MM.1S (cell line): Measurements from ENCODE around the gene KCNG4.

ENCODE experiments used
- DNase-seq: peaks from one replicate; pipeline ENCODE4 v3.0.0-alpha.2; 2015
- H2AFZ ChIP-seq: fragments of 300-600 bp; sonication (generic); 2 replicates; pipeline ENCODE4 v1.6.0; 2016; ENCODE audit warnings: antibody characterized with exemption, low read length
- H3F3A ChIP-seq: fragments of 300-600 bp; sonication (generic); 2 replicates; pipeline ENCODE4 v1.6.1; 2016; ENCODE audit warnings: mild to moderate bottlenecking, antibody characterized with exemption, low read length, moderate library complexity, mixed read lengths; ENCODE audit not compliant: insufficient read depth
- H3K27ac ChIP-seq: fragments of 300-600 bp; sonication (generic); 2 replicates; pipeline ENCODE4 v1.5.1; 2016; ENCODE audit warnings: mild to moderate bottlenecking, low read length
- H3K27me3 ChIP-seq: fragments of 300-600 bp; sonication (generic); replicated peaks from 2 replicates; pipeline ENCODE4 v1.6.0; 2016; ENCODE audit warnings: low read length; ENCODE audit not compliant: insufficient read depth
- H3K36me3 ChIP-seq: fragments of 300-600 bp; sonication (generic); replicated peaks from 2 replicates; pipeline ENCODE4 v1.6.1; 2016; ENCODE audit warnings: mild to moderate bottlenecking, low read length, mixed read lengths; ENCODE audit not compliant: insufficient read depth
- H3K4me1 ChIP-seq: fragments of 300-600 bp; sonication (generic); 2 replicates; pipeline ENCODE4 v1.6.1; 2016; ENCODE audit warnings: low read length, mixed read lengths
- H3K4me2 ChIP-seq: fragments of 300-600 bp; sonication (generic); 2 replicates; pipeline ENCODE4 v1.6.0; 2016; ENCODE audit warnings: low read depth, low read length
- H3K4me3 ChIP-seq: fragments of 300-600 bp; sonication (generic); 2 replicates; pipeline ENCODE4 v1.5.1; 2016; ENCODE audit warnings: low read length, mixed read lengths
- H3K79me2 ChIP-seq: fragments of 300-600 bp; sonication (generic); 2 replicates; pipeline ENCODE4 v1.6.1; 2016; ENCODE audit warnings: mixed run types, low read length, mixed read lengths
- H3K9ac ChIP-seq: fragments of 300-600 bp; sonication (generic); 2 replicates; pipeline ENCODE4 v1.6.1; 2016; ENCODE audit warnings: low read length, mixed read lengths
- H3K9me2 ChIP-seq: fragments of 300-600 bp; sonication (generic); replicated peaks from 2 replicates; pipeline ENCODE4 v1.6.1; 2016; ENCODE audit warnings: mild to moderate bottlenecking, low read length, mixed read lengths; ENCODE audit not compliant: insufficient read depth
- H3K9me3 ChIP-seq: fragments of 300-600 bp; sonication (generic); replicated peaks from 2 replicates; pipeline ENCODE4 v1.6.1; 2016; ENCODE audit warnings: mild to moderate bottlenecking, low read length, mixed read lengths; ENCODE audit not compliant: insufficient read depth
- H4K20me1 ChIP-seq: fragments of 300-600 bp; sonication (generic); 2 replicates; pipeline ENCODE4 v1.6.1; 2016; ENCODE audit warnings: mild to moderate bottlenecking, low read length, moderate library complexity, mixed read lengths; ENCODE audit not compliant: insufficient read depth
- CTCF ChIP-seq: fragments of 300-600 bp; sonication (generic); IDR thresholded peaks from 2 replicates; pipeline ENCODE4 v1.5.1; 2016; ENCODE audit warnings: antibody characterized with exemption, low read length, mixed read lengths
- EZH2 ChIP-seq: fragments of 300-600 bp; sonication (generic); optimal IDR thresholded peaks from 2 replicates; pipeline ENCODE3; 2017; ENCODE audit warnings: low read depth, mild to moderate bottlenecking, antibody characterized with exemption, low read length, mixed read lengths
- EZH2phosphoT487 ChIP-seq: fragments of 300-600 bp; sonication (generic); IDR thresholded peaks from 2 replicates; pipeline ENCODE4 v1.6.1; 2018; ENCODE audit warnings: antibody characterized with exemption, low read length

The KCNG4 gene

GRCh38 chr16:84262031-84262430 is 22.2 kb upstream of the KCNG4 start:
- Histone ChIP-seq H2AFZ (no peak overlapping the region), H3K9me2 (no peaks in the 10 kb centered on the region), H3K79me2 (no peaks in the 10 kb centered on the region), H3K9me3 (no peaks in the 10 kb centered on the region), H3K4me1 (no peaks in the 10 kb centered on the region), H3K9ac (no peak overlapping the region), H3K27me3 (peaks cover 19% of the 10 kb centered on the region; the same call in 1 of the 2 replicates), H3K27ac (no peak overlapping the region), H4K20me1 (no peaks in the 10 kb centered on the region), H3K4me2 (no peak overlapping the region), H3F3A (no peaks in the 10 kb centered on the region), H3K4me3 (no peak overlapping the region), H3K36me3 (no peaks in the 10 kb centered on the region)
- DNase-seq = no peak
- TF ChIP-seq EZH2 (no peak), EZH2phosphoT487 (no peak), CTCF (no peak)

- Histone ChIP-seq H2AFZ (no peak overlapping the region), H3K79me2 (no peaks in the 10 kb centered on the region), H3K9me3 (no peaks in the 10 kb centered on the region), H3K9ac (no peak overlapping the region), H3K4me2 (no peak overlapping the region), H3K4me1 (no peaks in the 10 kb centered on the region), H3F3A (no peaks in the 10 kb centered on the region), H3K27me3 (peaks cover 23% of the 10 kb centered on the region), H3K9me2 (no peaks in the 10 kb centered on the region), H3K36me3 (no peaks in the 10 kb centered on the region), H4K20me1 (no peaks in the 10 kb centered on the region), H3K27ac (no peak overlapping the region), H3K4me3 (no peak overlapping the region)
- TF ChIP-seq CTCF (no peak), EZH2phosphoT487 (no peak), EZH2 (no peak)
- no peak for DNase-seq
These were observed 21.1 kb upstream of the KCNG4 start for GRCh38 chr16:84260766-84261554.

GRCh38 chr16:84259691-84260090 is 19.9 kb upstream of the KCNG4 start:
- TF ChIP-seq EZH2phosphoT487 (no peak), CTCF (no peak), EZH2 (no peak)
- Histone ChIP-seq H3K9me3 (no peaks in the 10 kb centered on the region), H2AFZ (no peak overlapping the region), H4K20me1 (no peaks in the 10 kb centered on the region), H3K4me3 (no peak overlapping the region), H3K4me2 (no peak overlapping the region), H3K79me2 (no peaks in the 10 kb centered on the region), H3K9me2 (no peaks in the 10 kb centered on the region), H3F3A (no peaks in the 10 kb centered on the region), H3K36me3 (no peaks in the 10 kb centered on the region), H3K27ac (no peak overlapping the region), H3K4me1 (no peaks in the 10 kb centered on the region), H3K9ac (no peak overlapping the region), H3K27me3 (peaks cover 23% of the 10 kb centered on the region)
- no peak for DNase-seq
